Natural killer cell (primary cell): ENCODE data around the gene LLGL1. TPM values are rescaled to one million over a fixed set of nuclear protein-coding genes. Genes with fewer than 3 reads are reported as not detected.
A peak's percentile ranks its signal among the peaks of the same experiment; 100 is the strongest.
"Not testable (repeated sequence)": the region's sequence is repeated elsewhere in the genome, so short reads cannot be mapped to it uniquely, and the experiment has no call there.

Source experiments
- ATAC-seq, 3 donors: fragments of 150-1000 bp in 2 of 3; fragments of 200-7000 bp in 1 of 3; cut with Tn5 transposase; 1 replicate in 1 of 3; 2 replicates in 2 of 3; pipeline ENCODE4 v1.10.0; 2021; ENCODE audit warnings: mild to moderate bottlenecking in 2 of 3, moderate library complexity in 2 of 3
- DNase-seq, 2 donors: peaks; one replicate each; pipeline versions ENCODE4 v3.0.0 to v3.0.0-alpha.2; 2013 to 2021; ENCODE audit warnings: mixed read lengths in 1 of 2
- H3K27ac ChIP-seq: one replicate; pipeline ENCODE4 v1.5.1; 2013; ENCODE audit warnings: mild to moderate bottlenecking, low read length
- H3K27me3 ChIP-seq: one replicate; pipeline ENCODE4 v1.6.1; 2013; ENCODE audit warnings: low read length; ENCODE audit not compliant: control insufficient read depth, insufficient read depth
- H3K36me3 ChIP-seq: one replicate; pipeline ENCODE4 v1.6.1; 2013; ENCODE audit warnings: low read length; ENCODE audit not compliant: control insufficient read depth, insufficient read depth
- H3K4me1 ChIP-seq: one replicate; pipeline ENCODE4 v1.6.1; 2013; ENCODE audit warnings: low read length; ENCODE audit not compliant: control insufficient read depth, insufficient read depth
- H3K4me3 ChIP-seq: one replicate; pipeline ENCODE4 v1.5.1; 2013; ENCODE audit warnings: low read length
- H3K9me3 ChIP-seq: one replicate; pipeline ENCODE4 v1.6.1; 2013; ENCODE audit warnings: low read length; ENCODE audit not compliant: control insufficient read depth, insufficient read depth
- H3K27ac Mint-ChIP-seq, 2 donors: one replicate each; pipeline ENCODE4 v1.8.0; 2022; ENCODE audit warnings: mild to moderate bottlenecking in 2 of 2, mixed read lengths in 2 of 2, moderate library complexity in 1 of 2
- H3K27me3 Mint-ChIP-seq, 2 donors: one replicate each; pipeline ENCODE4 v1.8.0; 2022; ENCODE audit warnings: low read depth in 2 of 2, mixed read lengths in 2 of 2
- H3K36me3 Mint-ChIP-seq: one replicate; pipeline ENCODE4 v1.8.0; 2022; ENCODE audit warnings: mixed read lengths
- H3K4me1 Mint-ChIP-seq, 2 donors: one replicate each; pipeline ENCODE4 v1.8.0; 2022; ENCODE audit warnings: mixed read lengths in 2 of 2
- H3K4me3 Mint-ChIP-seq: one replicate; pipeline ENCODE4 v1.8.0; 2022; ENCODE audit warnings: mild to moderate bottlenecking, moderate library complexity, mixed read lengths
- H3K9me3 Mint-ChIP-seq, 2 donors: one replicate each; pipeline ENCODE4 v1.8.0; 2022; ENCODE audit warnings: mixed read lengths in 2 of 2
- WGBS: methylation state at CpG from one replicate; pipeline ENCODE4 v1.1.7; 2013; ENCODE audit warnings: missing lambda C conversion rate; ENCODE audit not compliant: insufficient coverage; 5-methylcytosine and 5-hydroxymethylcytosine counted together
- intact Hi-C: fragments of 100-400 bp; cut with micrococcal nuclease; formaldehyde crosslinking; loops from one replicate; pipeline ENCODE4 v1.14.2; 2022
- total RNA-seq, 4 donors: library from RNA; stranded (reverse); fragments of 120-200 nt in 1 of 4; gene quantifications; one replicate each; pipeline versions ENCODE4 v1.2.3 to v1.2.4, GENCODE V29; 2013 to 2022
- TF ChIP-seq, protein P1 (sequence below): fragments of 200-600 bp; IDR thresholded peaks from one replicate; pipeline ENCODE4 v1.8.0; 2022; ENCODE audit warnings: antibody characterized with exemption

Gene LLGL1
- total RNA-seq, 3 donors from 2014 or later (not counting 1 experiment from before 2014, with no cell fraction given) = 19.7 to 26.2 (median 25.8) TPM

DNA sequence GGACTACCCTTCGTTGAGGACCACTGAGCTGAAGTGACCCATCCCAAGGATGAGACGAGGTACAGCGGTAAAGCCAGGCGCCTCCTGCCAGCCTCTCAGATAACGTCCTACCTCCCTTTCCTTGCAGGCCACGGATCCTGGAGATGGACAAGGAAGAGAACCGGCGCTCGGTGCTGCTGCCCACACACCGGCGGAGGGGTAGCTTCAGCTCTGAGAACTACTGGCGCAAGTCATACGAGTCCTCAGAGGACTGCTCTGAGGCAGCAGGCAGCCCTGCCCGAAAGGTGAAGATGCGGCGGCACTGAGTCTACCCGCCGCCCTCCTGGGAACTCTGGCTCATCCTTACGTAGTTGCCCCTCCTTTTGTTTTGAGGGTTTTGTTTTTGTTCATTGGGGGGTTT, 17.3 kb upstream of the LLGL1 start:
- peaks cover 14 to 21% of the 10 kb centered on the region in 2 donors for H3K4me1 Mint-ChIP-seq
- H3K4me3 ChIP-seq = no peak overlapping the region
- no peaks in the 10 kb centered on the region for H3K4me1 ChIP-seq
- DNase-seq (no peak), ATAC-seq (no peak)
- H3K36me3 Mint-ChIP-seq = no peaks in the 10 kb centered on the region
- TF ChIP-seq, protein P1, sequence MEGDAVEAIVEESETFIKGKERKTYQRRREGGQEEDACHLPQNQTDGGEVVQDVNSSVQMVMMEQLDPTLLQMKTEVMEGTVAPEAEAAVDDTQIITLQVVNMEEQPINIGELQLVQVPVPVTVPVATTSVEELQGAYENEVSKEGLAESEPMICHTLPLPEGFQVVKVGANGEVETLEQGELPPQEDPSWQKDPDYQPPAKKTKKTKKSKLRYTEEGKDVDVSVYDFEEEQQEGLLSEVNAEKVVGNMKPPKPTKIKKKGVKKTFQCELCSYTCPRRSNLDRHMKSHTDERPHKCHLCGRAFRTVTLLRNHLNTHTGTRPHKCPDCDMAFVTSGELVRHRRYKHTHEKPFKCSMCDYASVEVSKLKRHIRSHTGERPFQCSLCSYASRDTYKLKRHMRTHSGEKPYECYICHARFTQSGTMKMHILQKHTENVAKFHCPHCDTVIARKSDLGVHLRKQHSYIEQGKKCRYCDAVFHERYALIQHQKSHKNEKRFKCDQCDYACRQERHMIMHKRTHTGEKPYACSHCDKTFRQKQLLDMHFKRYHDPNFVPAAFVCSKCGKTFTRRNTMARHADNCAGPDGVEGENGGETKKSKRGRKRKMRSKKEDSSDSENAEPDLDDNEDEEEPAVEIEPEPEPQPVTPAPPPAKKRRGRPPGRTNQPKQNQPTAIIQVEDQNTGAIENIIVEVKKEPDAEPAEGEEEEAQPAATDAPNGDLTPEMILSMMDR = no peak
- no peak overlapping the region for H3K27ac ChIP-seq
- H3K27me3 Mint-ChIP-seq = no peaks in the 10 kb centered on the region
- no peaks in the 10 kb centered on the region for H3K27me3 ChIP-seq
- no peaks in the 10 kb centered on the region for H3K9me3 Mint-ChIP-seq
- intact Hi-C loops = no loop called here
- no peak overlapping the region for H3K4me3 Mint-ChIP-seq
- no peak overlapping the region for H3K27ac Mint-ChIP-seq
- peaks cover 49% of the 10 kb centered on the region for H3K36me3 ChIP-seq
- H3K9me3 ChIP-seq = no peaks in the 10 kb centered on the region
- WGBS = 93% methylated on average over 19 of the region's 19 CpGs

DNA sequence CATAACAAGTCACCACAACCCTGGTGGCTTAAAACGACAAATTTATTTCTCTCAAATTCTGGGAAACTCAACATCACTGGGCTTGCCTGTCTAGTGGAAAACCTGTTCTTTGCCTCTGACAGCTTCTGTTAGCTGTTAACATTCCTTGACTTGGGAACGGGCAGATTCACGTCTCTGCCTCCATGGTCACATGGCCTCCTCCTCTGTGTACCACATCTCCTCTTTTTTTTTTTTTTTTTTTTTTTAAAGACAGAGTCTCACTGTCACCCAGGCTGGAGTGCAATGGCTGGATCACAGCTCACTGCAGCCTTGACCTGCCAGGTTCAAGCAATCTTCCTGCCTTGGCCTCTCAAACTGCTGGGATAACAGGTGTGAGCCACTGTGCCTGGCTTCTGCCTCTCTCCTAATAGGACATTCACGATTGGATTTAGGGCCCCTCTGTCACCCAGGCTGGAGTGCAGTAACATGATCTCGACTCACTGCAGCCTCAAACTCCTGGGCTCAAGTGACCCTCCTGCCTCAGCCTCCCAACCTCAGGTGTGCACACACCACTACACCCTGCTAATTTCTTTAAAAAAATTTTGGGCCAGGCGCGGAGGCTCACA, 11.7 kb upstream of the LLGL1 start:
- intact Hi-C loops = no loop called here
- no peaks in the 10 kb centered on the region for H3K27me3 Mint-ChIP-seq
- no peak for DNase-seq
- Histone ChIP-seq H3K36me3 (peaks cover 17% of the 10 kb centered on the region), H3K27me3 (no peaks in the 10 kb centered on the region), H3K4me1 (no peaks in the 10 kb centered on the region), H3K4me3 (no peak overlapping the region), H3K27ac (no peak overlapping the region), H3K9me3 (no peaks in the 10 kb centered on the region)
- peak overlapping the region in 1 of 2 donors; percentile 31 for H3K27ac Mint-ChIP-seq
- no peak overlapping the region for H3K4me3 Mint-ChIP-seq
- ATAC-seq = no peak
- no peaks in the 10 kb centered on the region for H3K36me3 Mint-ChIP-seq
- peaks cover 0 to 5% of the 10 kb centered on the region in 2 donors for H3K4me1 Mint-ChIP-seq
- TF ChIP-seq, protein P1 = no peak
- WGBS = 87% methylated on average over 7 of the region's 7 CpGs
- no peaks in the 10 kb centered on the region for H3K9me3 Mint-ChIP-seq

DNA sequence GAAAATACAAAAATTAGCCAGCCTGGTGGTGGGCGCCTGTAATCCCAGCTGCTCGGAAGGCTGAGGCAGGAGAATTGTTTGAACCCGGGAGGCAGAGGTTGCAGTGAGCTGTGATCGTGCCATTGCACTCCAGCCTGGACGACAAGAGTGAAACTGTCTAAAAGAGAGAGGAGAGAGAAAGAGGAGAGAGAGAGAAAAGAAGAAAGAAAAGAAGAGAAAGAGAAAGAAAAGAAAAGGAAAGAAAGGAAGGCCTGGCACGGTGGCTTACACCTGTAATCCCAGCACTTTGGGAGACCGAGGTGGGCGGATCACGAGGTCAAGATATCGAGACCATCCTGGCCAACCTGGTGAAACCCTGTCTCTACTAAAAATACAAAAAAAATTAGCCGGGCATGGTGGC, 8.5 kb upstream of the LLGL1 start:
- not testable (repeated sequence) for H3K27ac Mint-ChIP-seq, H3K27me3 ChIP-seq, H3K36me3 Mint-ChIP-seq, ATAC-seq, DNase-seq, H3K4me1 ChIP-seq, H3K4me1 Mint-ChIP-seq, H3K27ac ChIP-seq, H3K9me3 ChIP-seq, H3K27me3 Mint-ChIP-seq, H3K4me3 Mint-ChIP-seq, H3K36me3 ChIP-seq, H3K9me3 Mint-ChIP-seq, H3K4me3 ChIP-seq
- intact Hi-C loops = loop anchor here (1.0 kb wide), 1 partner anchor 76 kb away; no protein-coding TSS in a partner anchor
- 91% methylated on average over 10 of the region's 11 CpGs for WGBS

DNA sequence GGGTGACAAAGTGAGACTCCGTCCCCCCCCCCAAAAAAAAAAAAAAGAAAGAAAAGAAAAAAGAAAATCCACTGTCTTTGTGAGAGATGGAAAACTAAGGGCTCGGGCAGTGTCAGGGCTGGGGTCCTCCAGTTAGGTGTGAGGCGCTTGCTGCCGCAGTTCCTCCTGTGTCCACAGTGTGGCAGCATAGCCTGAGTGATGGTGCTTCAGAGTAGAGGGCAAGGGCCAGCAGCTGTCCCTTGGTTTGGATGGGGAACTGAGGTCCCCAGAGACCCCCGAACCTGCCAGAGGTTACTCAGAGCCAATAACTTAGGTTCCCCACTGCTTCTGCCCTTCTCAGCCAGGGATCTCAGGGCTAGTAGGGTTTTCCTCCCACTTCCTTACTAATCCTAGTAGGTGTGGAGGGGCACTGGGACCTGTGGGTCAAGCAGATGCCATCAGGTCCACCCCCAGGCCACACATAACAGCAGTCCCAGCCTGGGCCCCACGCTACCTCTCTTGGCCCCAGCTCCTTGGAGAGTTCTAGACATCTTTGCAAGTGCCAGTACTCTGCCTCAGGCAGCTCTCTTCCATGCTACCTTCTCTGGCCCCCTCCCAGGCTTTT, 7.9 kb upstream of the LLGL1 start:
- Histone ChIP-seq H3K9me3 (no peaks in the 10 kb centered on the region), H3K27me3 (no peaks in the 10 kb centered on the region), H3K36me3 (no peaks in the 10 kb centered on the region), H3K4me1 (no peaks in the 10 kb centered on the region), H3K27ac (no peak overlapping the region), H3K4me3 (no peak overlapping the region)
- Mint-ChIP-seq H3K9me3 (no peaks in the 10 kb centered on the region), H3K4me1 (peaks cover 0 to 7% of the 10 kb centered on the region in 2 donors), H3K27ac (peak overlapping the region in 1 of 2 donors; percentile 24), H3K27me3 (no peaks in the 10 kb centered on the region), H3K36me3 (no peaks in the 10 kb centered on the region), H3K4me3 (no peak overlapping the region)
- intact Hi-C loops = loop anchor here (1.0 kb wide), 1 partner anchor 76 kb away; no protein-coding TSS in a partner anchor
- DNase-seq (peak; percentile 69 to 83), ATAC-seq (peak; percentile 86 to 100 (median 96))
- 10% methylated on average over 5 of the region's 6 CpGs for WGBS
- TF ChIP-seq, protein P1 = peak; percentile 83
